GM18499 (cell line): ENCODE measurements around the gene FUT7.

Source experiments
- ATAC-seq: cut with Tn5 transposase; IDR thresholded peaks from one replicate; pipeline ENCODE4 v1.9.1; 2021; ENCODE audit warnings: moderate number of reproducible peaks; ENCODE audit not compliant: insufficient read depth, unreplicated experiment

Gene FUT7

GRCh38 chr9:137050570-137050969 is 18.7 kb upstream of the FUT7 start:
- no peak for ATAC-seq

DNA sequence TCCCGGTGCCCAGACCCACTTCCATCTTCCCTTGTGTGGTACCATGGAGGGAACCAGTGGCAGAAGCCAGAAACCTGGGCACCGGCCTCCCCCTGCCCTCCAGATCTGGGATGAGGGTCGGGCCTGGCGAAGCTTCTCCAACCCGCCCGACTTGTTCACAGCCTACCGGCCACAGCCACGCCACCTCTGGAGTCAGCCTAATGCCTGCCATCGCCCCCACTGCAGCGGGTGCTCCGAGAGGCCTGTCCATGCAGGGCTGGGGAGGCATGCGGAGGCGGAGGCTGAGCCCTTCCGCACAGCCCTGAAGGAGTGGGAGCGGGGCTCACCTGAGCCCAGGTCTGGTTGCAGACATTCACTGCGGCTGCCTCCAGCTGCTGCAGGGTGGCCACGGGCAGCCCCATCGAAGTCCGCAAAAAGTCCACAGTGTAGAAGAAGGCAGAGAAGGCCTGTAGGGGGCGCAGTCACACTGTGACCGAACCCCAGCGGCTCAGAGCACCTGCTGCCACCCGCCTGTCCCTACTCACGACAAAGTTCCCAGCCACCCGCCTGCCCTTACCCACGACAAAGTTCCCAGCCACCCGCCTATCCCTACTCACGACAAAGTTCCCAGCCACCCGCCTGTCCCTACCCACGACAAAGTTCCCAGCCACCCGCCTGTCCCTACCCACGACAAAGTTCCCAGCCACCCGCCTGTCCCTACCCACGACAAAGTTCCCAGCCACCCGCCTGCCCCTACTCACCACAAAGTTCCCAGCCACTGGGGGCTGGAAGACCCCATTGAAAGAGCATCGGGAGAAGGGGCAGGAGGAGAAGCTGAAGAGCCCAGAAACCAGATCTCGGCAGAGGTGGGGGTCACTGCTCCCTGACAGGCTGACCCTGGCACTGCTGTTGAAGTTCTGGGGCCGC is 17.9 kb upstream of the FUT7 start:
- ATAC-seq: no peak

- no peak for ATAC-seq
These were observed 17.0 kb upstream of the FUT7 start for GRCh38 chr9:137048655-137049543.

DNA sequence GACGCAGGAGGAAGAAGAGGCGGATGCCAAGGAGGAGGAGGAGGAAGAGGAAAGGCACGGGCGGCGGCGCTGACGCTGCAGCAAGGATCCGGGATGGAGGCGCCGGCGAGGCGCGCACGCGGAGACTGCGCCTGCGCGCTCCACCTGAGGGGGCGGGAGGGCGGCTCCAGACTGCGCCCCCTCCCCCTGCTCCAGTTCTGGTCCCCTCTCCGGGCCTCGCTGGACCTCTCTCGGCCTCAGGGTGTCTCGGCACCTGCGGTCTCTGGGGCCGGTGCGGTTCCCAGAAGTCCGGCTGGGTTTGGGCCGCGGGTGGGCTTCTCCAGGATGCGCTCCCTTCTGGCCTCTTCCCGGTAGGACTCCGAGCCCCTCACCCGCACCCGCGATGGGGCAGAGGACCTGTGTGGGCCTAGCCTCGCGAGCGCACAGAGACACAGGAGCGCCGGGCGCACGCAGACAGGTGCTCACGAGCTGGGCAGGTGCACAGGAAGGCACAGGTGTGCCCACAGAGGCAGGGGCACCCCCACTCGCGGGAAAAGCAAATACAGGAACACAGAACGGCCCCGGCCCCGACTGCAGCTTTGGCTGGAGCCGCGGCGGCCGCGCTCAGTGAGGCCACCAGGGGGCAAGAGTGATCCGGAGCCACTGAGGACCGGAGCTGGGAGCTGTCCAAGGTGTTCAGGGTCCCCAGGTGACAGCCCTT is 14.3 kb upstream of the FUT7 start, which contains the start of gene NPDC1:
Gene NPDC1 (minus strand): TSS at position 90 of the 700 bp plus-strand sequence. CDS start 188 bp downstream, outside the sequence.
- ATAC-seq: no peak

- ATAC-seq: no peak
These were observed 13.6 kb upstream of the FUT7 start for GRCh38 chr9:137045294-137046087.

DNA sequence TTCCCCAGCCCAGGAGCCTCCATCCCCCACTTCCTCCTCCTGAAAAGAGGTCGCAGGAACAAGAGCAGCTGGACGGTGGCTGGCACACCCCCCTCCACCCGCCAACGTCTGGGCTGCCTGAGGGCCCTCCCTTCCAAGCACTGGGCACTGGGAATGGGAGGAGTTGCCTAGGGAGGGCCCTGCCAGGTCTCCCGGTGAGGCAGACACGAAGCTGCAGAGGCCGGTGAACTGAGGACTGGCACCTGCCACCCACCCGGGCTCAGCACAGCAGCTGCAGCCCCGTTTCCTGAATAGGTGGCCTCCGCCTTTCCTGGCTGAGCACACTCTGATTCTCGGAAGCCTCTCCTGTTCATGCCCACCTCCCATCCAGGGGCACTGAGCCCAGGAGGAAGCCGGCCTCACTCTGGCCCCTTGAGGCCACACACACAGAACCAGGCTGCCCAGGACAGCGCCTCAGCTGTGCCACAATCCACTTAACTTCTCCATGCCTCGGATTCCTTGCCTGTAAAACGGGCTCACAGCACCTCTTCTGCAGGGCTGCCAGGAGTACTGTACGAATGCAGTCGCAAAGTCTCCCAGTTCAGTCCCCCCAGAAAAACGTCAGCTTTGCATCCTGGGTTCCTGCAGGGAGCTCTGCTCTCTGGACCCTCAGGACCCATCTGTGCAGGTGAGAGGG is 12.8 kb upstream of the FUT7 start:
- ATAC-seq: no peak

DNA sequence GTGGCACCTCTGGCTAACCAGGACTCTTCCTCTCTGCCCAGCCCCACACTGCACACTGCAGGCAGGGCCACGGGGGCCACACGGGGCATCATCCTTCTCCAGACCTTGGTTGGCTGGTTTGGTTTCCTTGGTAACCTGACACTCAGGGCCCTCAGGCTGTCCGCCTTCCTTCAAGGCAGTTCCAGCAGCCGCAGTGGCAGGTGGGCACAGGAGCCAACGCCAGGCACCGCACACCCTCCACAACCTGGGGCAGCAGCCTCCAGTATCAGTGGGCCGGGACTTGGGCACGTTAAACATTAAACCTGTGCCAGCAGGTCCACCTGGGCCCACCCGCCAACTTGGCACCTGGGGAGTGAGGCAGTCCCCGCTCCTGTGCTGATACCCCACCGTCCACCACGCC is 12.1 kb upstream of the FUT7 start:
- no peak for ATAC-seq

DNA sequence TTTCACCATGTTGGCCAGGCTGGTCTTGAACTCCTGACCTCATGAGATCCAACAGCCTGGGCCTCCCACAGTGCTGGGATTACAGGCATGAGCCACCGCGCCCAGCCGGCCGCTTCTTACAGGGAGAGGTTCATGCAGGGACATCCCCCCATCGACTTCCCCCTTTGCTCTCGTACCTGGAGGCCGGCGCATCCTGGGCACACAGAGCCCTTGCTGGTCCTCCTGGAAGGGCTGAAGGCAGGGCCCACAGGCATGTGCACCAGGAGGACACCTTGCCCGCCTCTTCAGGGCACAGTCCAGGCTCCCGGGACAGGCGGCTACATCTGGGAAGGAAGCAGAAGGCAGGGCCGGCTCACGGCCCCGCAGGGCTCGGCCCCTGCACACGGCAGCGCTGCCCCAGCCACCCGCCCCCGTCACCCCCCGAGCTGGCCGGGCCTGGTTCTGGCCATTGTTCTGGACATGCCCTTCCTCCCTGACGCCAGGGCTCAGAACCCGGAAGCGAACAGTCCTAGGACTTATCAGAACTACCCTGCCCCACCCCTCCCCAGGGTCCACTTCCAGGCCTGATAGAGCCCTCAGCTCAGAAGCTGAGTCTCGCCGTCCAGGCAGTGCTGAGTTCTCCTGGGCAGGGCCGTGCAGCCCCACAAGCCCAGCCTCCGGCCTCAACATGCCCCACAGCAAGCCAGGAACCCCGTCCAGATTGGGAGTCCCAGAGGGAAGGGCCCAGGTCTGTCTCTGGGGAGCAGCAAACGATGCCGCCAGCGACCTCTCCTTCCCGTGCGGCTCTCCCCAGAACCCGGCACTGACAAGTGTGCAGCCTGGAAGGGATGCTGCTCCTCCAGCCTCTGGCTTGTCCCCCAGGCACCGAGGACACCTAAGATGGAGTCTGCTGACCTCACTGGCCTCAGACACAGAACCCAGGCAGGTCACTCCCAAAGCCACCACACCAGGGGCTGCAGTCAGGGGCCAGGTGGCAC is 11.2 kb upstream of the FUT7 start:
- ATAC-seq: no peak

DNA sequence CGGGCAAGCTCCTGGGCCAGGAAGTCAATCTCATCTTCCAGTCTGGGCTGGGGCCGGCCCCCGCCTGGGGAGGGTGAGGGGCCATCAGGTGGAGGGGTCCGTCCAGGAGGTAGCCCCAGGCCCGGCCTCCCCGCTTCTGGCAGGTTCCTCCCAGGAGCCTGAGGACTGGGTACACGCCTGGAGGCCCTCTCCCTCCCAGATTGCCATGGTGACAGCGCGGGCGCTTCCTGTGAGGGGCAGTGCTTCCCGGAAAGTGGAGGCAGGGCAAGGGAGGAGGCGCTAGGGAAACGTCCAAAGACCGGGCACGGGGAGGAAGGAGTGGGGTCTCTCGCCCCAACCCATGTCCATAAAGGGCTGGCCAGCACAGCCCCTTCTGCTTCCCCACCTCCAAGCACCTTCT is 9.2 kb upstream of the FUT7 start:
- no peak for ATAC-seq

DNA sequence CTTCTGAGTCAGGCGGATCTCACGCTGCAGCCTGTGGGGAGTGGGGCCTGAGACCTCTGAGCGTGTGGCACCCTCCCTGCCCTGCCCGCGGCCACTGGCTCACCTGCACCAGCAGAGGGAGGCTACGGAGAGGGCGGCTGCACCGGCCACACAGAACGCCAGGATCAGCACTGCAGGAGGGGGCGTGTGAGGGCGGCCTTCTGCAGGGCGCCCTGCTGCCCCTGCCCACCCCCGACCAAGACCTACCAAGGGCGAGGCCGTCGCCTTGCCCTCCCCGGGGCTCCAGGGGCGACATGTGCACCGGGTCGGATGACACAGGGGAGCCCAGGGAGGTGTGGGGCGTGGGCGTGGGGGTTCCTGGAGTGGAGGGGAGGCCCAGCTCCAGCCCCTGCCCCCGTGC is 8.7 kb upstream of the FUT7 start:
- ATAC-seq: no peak

GRCh38 chr9:137039611-137040366 is 7.9 kb upstream of the FUT7 start:
- ATAC-seq: no peak

DNA sequence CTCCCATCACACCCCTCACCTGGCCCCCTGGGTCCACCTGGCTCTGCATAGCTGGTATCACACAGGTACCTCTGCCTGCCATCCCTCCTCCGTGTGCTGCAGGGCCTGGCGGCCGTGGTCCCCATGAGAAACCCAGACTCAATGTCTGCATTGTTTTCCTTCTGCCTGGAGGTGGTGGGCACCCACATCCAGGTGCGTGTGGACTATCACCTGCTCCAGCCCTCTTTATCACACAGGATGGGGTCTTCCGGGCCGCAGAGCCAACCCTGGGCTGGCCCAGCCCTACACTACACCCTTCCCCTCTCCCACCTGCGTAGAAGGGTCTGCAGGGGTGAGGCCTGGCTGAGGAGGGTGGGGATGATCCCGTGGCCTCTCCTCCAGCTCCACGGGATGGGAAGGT is 7.0 kb upstream of the FUT7 start:
- ATAC-seq: no peak

GRCh38 chr9:137037483-137037882 is 5.6 kb upstream of the FUT7 start:
- ATAC-seq: no peak

DNA sequence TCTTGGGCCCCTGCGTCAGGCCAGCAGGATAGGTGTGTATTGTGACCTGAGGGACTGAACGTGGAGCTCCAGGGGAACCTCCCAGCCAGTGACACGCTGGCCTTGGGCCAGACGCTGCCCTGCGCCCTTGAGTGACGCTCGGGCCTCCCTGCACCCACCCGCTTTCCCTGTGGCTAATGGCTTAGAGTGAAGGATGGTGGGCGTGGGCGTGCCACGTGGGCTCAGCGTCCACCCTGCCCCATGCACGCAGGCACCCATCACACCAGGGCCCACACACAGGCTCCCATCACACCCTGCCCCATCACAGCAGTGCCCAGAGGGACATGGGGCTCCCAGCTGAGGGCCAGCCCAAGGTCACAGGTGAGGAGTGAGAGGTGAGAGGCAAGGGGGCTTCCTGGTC is 5.1 kb upstream of the FUT7 start:
- ATAC-seq: no peak

DNA sequence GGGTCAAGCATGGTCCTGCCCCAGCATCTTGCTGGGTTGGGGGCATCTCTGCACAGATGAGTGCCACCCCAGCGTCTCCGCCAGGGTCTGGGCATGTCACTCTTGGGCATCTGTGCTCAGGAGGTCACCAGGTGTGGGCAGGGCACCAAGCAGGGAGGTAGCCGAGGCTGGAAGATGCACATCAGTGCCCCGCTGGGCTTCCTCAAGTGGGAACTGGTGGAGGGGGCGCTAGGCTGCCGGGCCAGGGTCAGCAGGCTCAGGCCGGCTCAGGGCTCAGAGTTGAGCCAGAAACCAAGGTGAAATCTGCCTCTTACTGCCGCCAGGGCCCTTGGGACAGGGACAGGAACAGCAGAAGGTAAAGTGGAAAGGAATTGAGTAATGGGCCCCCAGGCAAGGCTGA is 4.0 kb upstream of the FUT7 start:
- no peak for ATAC-seq

- no peak for ATAC-seq
These were observed 3.6 kb upstream of the FUT7 start for GRCh38 chr9:137035507-137035834.

GRCh38 chr9:137034709-137035506 is 3.0 kb upstream of the FUT7 start:
- ATAC-seq: no peak
